Lower lobe of right lung (tissue), 2 donors: Measurements from ENCODE around the gene STK39. TPM values are rescaled to one million over a fixed set of nuclear protein-coding genes. Genes with fewer than 3 reads are reported as not detected.

Source experiments
- ATAC-seq, 2 donors: fragments of 200-7000 bp; cut with Tn5 transposase; one replicate each; pipeline ENCODE4 v1.9.1; 2020 to 2022; ENCODE audit warnings: mild to moderate bottlenecking in 2 of 2, moderate library complexity in 2 of 2
- DNase-seq: peaks from one replicate; pipeline ENCODE4 v3.0.0-alpha.2; 2020
- H3K27ac ChIP-seq: fragments of 200-600 bp; one replicate; pipeline ENCODE4 v1.8.0; 2022
- H3K27me3 ChIP-seq: fragments of 200-600 bp; one replicate; pipeline ENCODE4 v1.8.0; 2022; ENCODE audit warnings: low read depth
- H3K36me3 ChIP-seq: fragments of 200-600 bp; one replicate; pipeline ENCODE4 v1.8.0; 2022; ENCODE audit warnings: mild to moderate bottlenecking
- H3K4me1 ChIP-seq: fragments of 200-600 bp; one replicate; pipeline ENCODE4 v1.8.0; 2022
- H3K4me3 ChIP-seq: fragments of 200-600 bp; one replicate; pipeline ENCODE4 v1.8.0; 2022; ENCODE audit warnings: mild to moderate bottlenecking
- H3K9me3 ChIP-seq: fragments of 200-600 bp; one replicate; pipeline ENCODE4 v1.8.0; 2022
- CTCF ChIP-seq: fragments of 200-600 bp; IDR thresholded peaks from one replicate; pipeline ENCODE4 v1.8.0; 2022; ENCODE audit warnings: antibody characterized with exemption, mild to moderate bottlenecking
- intact Hi-C: fragments of 100-400 bp; cut with DNase I; formaldehyde crosslinking; loops from one replicate; pipeline ENCODE4 v1.11.0; 2022
- total RNA-seq: library from RNA; stranded (reverse); fragmentation: NEBNext Ultra II Directional; extraction: Animal tissue kit (Norgen Biotek cat#: 25700); gene quantifications from one replicate; pipeline ENCODE4 v1.2.1, GENCODE V29; 2021
- donor health status: DM: no; HTN: yes; CAD: no; lungs with severe emphysema.

Gene STK39
- total RNA-seq, 1 donor from 2014 or later = 12.6 TPM

- Histone ChIP-seq H3K36me3 (no peaks in the 10 kb centered on the region), H3K27ac (no peak overlapping the region), H3K4me3 (no peak overlapping the region), H3K9me3 (no peaks in the 10 kb centered on the region), H3K27me3 (no peaks in the 10 kb centered on the region), H3K4me1 (peaks cover 3% of the 10 kb centered on the region)
- TF ChIP-seq CTCF = no peak
- DNase-seq = no peak
- intact Hi-C loops = no loop called here
- no peak for ATAC-seq
Observed at GRCh38 chr2:168252976-168253375, 5.6 kb upstream of the STK39 start.

GRCh38 chr2:168246483-168247340 is 683 bp downstream of the STK39 start:
- Histone ChIP-seq H3K27me3 (no peaks in the 10 kb centered on the region), H3K4me3 (peak overlapping the region; percentile 81), H3K4me1 (peaks cover 23% of the 10 kb centered on the region), H3K36me3 (no peaks in the 10 kb centered on the region), H3K27ac (peak overlapping the region; percentile 80), H3K9me3 (no peaks in the 10 kb centered on the region)
- intact Hi-C loops = no loop called here
- DNase-seq = peak; percentile 82
- ATAC-seq = peak; percentile 91 to 92
- TF ChIP-seq CTCF = peak; percentile 40

- no peaks in the 10 kb centered on the region for H3K36me3 ChIP-seq
- H3K27ac ChIP-seq = peak overlapping the region; percentile 80
- DNase-seq (no peak), ATAC-seq (peak; percentile 30 to 51)
- H3K4me1 ChIP-seq = peaks cover 23% of the 10 kb centered on the region
- no peak for TF ChIP-seq CTCF
- H3K4me3 ChIP-seq = peak overlapping the region; percentile 81
- H3K9me3 ChIP-seq = no peaks in the 10 kb centered on the region
- intact Hi-C loops = no loop called here
- H3K27me3 ChIP-seq = no peaks in the 10 kb centered on the region
Observed at GRCh38 chr2:168246072-168246482, 1.3 kb downstream of the STK39 start.

DNA sequence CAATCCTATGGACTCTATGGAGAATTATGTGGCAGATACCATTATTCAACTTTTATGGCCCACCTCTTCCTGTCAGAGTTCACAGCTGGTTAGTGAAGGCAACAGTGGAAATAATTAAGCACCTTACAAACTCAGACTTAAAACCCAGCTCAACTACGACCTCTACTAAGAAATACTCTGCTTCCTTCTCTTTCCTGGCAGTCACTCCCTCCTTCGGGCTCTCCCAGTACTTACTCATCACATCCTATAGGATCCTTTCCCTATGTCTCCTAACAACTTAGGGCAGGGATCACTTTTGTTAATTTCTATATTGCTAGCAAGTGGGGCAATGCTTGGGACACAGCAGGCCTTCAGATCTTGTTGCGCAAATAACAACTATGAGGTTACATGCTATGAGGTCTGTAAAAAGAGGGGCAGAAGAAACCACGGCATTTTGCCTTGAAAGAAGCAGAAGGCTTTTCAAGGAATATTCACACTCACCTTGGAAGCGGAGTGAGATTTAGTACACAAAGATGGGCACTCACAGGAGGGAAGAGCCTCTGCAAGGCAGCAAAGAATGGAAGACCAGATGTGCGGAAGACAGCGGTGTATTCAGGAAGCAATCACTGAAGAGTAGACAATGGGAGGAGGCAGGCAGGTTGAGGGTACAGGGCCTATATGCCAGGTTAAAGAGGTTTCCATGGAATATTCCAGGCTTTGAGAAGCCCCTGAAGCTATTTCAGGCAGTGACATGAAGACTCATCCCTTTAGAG is 2.1 kb downstream of the STK39 start:
- Histone ChIP-seq H3K4me1 (peaks cover 23% of the 10 kb centered on the region), H3K36me3 (no peaks in the 10 kb centered on the region), H3K9me3 (no peaks in the 10 kb centered on the region), H3K27me3 (no peaks in the 10 kb centered on the region), H3K4me3 (no peak overlapping the region), H3K27ac (no peak overlapping the region)
- intact Hi-C loops = no loop called here
- DNase-seq (no peak), ATAC-seq (no peak)
- no peak for TF ChIP-seq CTCF

GRCh38 chr2:168244318-168244717 is 3.1 kb downstream of the STK39 start:
- no peak for TF ChIP-seq CTCF
- no peak for ATAC-seq
- no peak overlapping the region for H3K27ac ChIP-seq
- no peaks in the 10 kb centered on the region for H3K36me3 ChIP-seq
- H3K4me3 ChIP-seq = no peak overlapping the region
- H3K4me1 ChIP-seq = peaks cover 23% of the 10 kb centered on the region
- no peaks in the 10 kb centered on the region for H3K27me3 ChIP-seq
- intact Hi-C loops = no loop called here
- no peak for DNase-seq
- no peaks in the 10 kb centered on the region for H3K9me3 ChIP-seq
